Left renal cortex interstitium (tissue), 4 donors: Measurements from ENCODE around the gene ANP32E. TPM values are rescaled to one million over a fixed set of nuclear protein-coding genes. Genes with fewer than 3 reads are reported as not detected.

Experiments used
- DNase-seq, 4 donors: peaks; one replicate each; pipeline ENCODE4 v3.0.0-alpha.2; 2013; ENCODE audit warnings: low read depth in 4 of 4, low spot score in 2 of 4, missing footprints in 1 of 4
- polyA plus RNA-seq, 4 donors: library from polyadenylated mRNA; unstranded; fragments of 120-200 nt; gene quantifications; one replicate each; pipeline ENCODE4 v1.2.1, GENCODE V29; 2013; ENCODE audit not compliant: insufficient read length in 4 of 4

ANP32E gene
- polyA plus RNA-seq, 4 donors = 95.9 to 127 (median 122) TPM

GRCh38 chr1:150176593-150176992 is 59.3 kb downstream of the ANP32E start:
- no peak for DNase-seq

GRCh38 chr1:150173141-150173585 is 62.7 kb downstream of the ANP32E start:
- DNase-seq = no peak

- DNase-seq = no peak
Observed at GRCh38 chr1:150171801-150172200, 64.1 kb downstream of the ANP32E start.

- DNase-seq = no peak
Observed at GRCh38 chr1:150168960-150169601, 66.8 kb downstream of the ANP32E start.

Other genes starting within 250 kb of the ANP32E start
- gene OTUD7B, start 225.4 kb downstream of the ANP32E start, polyA plus RNA-seq = 10 to 100 TPM; 16.9 to 21.8 (median 19.0) TPM
- gene VPS45, start 168.3 kb downstream of the ANP32E start, polyA plus RNA-seq = 10 to 100 TPM; 67.4 to 76.3 (median 70.1) TPM
- gene PLEKHO1, start 86.2 kb downstream of the ANP32E start, polyA plus RNA-seq = 10 to 100 TPM; 41.4 to 67.8 (median 56.2) TPM
- gene CA14, start 21.7 kb upstream of the ANP32E start, polyA plus RNA-seq = 1 to 10 TPM; 6.8 to 8.0 (median 7.3) TPM
- gene APH1A, start 32.9 kb upstream of the ANP32E start, polyA plus RNA-seq = 100 to 1,000 TPM; 174 to 206 (median 189) TPM
- gene C1orf54, start 36.7 kb upstream of the ANP32E start, polyA plus RNA-seq = 10 to 100 TPM; 39.2 to 60.0 (median 45.2) TPM
- gene CIART, start 46.4 kb upstream of the ANP32E start, polyA plus RNA-seq = 1 to 10 TPM; 5.6 to 8.6 (median 7.5) TPM
- gene MRPS21, start 57.7 kb upstream of the ANP32E start, polyA plus RNA-seq = 10 to 100 TPM; 67.5 to 86.0 (median 74.0) TPM
- 100 to 1,000 TPM in 2 of 4 donors, 10 to 100 TPM in 2; 48.7 to 132 (median 80.9) TPM for gene PRPF3, start 85.4 kb upstream of the ANP32E start, polyA plus RNA-seq
- 10 to 100 TPM; 45.8 to 56.0 (median 50.1) TPM for gene RPRD2, start 128.0 kb upstream of the ANP32E start, polyA plus RNA-seq